ENCODE data around the gene KIRREL3.

The KIRREL3 gene

DNA sequence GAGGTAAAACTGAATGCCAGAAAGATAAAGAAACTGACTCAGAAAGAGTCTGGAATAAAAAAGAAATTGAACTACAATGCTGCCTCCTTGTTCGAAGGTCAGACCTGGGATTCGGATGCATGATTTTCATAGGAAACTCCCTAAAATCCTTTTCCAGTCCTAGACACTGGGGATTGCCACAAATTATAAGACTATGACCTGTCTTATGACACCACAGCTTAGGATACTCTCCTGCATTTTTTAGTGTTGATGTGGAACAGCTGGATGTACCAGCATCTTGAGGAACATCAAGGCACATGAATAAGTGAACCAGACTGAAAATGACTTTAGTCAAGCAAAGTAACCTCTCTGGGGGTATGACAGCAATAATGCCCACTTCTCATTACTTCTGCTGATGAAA is 9.0 kb downstream of the KIRREL3 start:
- no peak overlapping the region for H3K23ac ChIP-seq (ENCODE audit: low read length)

DNA sequence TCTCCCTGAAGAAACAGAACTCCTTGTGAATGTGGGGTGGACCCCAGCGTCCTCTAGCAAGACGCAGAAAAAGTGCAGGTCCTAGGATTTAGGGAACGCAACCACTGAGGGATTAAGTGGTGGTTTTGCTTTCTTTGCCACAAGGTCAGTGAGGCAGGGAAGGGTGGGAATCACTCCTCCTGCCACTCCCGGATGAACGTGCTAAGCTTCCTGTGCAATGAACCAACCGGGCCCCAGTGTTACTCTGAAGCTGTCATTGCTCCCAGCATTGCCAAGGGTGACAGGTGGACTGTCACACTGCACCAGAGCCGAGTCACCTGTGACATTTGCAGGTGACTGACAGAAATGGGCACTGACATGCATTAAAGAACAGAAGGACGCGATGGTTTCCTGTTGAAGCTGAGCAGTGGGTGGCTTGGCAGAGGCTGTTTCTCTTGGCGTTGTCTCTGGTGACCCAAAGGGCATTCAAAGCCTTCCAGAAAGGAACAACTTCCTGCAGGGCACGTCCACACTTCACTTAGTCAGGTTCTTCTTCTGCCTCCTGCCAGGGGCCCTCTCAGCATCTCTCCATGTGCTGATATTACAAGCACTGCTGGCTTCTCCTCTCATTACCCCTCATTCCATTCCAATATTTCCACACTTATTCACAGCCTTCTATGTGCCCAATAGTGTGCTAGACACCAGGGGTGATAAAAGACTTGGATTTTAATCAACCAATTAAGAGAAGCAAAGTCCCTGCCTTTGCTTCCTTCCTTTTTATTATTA is 9.7 kb downstream of the KIRREL3 start:
- H3K36me3 ChIP-seq (ENCODE audit: control insufficient read depth, insufficient read depth, low read length) = no peaks in the 10 kb centered on the region
- no peak for DNase-seq
- H2AK5ac ChIP-seq (ENCODE audit: low read length) = no peak overlapping the region
- H2BK5ac ChIP-seq (ENCODE audit: low read length) = no peak overlapping the region
- no peaks in the 10 kb centered on the region for H3K27me3 ChIP-seq (ENCODE audit: insufficient read depth, low read length, poor library complexity)
- H3K79me1 ChIP-seq (ENCODE audit: low read length) = no peaks in the 10 kb centered on the region
- no peaks in the 10 kb centered on the region for H3K79me2 ChIP-seq (ENCODE audit: control insufficient read depth, insufficient read depth, low read length)
- no CpG with 5 or more reads among the region's 11 CpGs for WGBS (ENCODE audit: extremely low coverage, insufficient coverage, low lambda C conversion rate)
- H3K23ac ChIP-seq (ENCODE audit: low read length) = no peak overlapping the region
- H3K56ac ChIP-seq (ENCODE audit: low read length) = no peak overlapping the region
- H3K9ac ChIP-seq (ENCODE audit: low read length) = no peak overlapping the region
- H3K4ac ChIP-seq (ENCODE audit: low read depth, low read length) = no peak overlapping the region
- H3K4me3 ChIP-seq (ENCODE audit: low read length) = no peak overlapping the region
- H3K18ac ChIP-seq (ENCODE audit: low read length) = no peak overlapping the region
- H3K27ac ChIP-seq (ENCODE audit: low read depth, low read length) = no peak overlapping the region
- no peak overlapping the region for H2BK15ac ChIP-seq (replicated peaks; ENCODE audit: low read depth)
- H3K4me1 ChIP-seq (ENCODE audit: control insufficient read depth, low read depth, low read length) = no peaks in the 10 kb centered on the region
- H4K5ac ChIP-seq (ENCODE audit: low read length) = no peak overlapping the region
- H3K4me2 ChIP-seq (ENCODE audit: low read length) = no peak overlapping the region
- H2BK120ac ChIP-seq (ENCODE audit: low read depth, low read length) = no peak overlapping the region
- no peak overlapping the region for H4K8ac ChIP-seq (ENCODE audit: low read depth, low read length)

More for the DNA sequence above, 9.0 kb downstream of the KIRREL3 start:
- no peak for DNase-seq
- Histone ChIP-seq H4K5ac (ENCODE audit: low read length) (no peak overlapping the region), H3K36me3 (ENCODE audit: control insufficient read depth, insufficient read depth, low read length) (no peaks in the 10 kb centered on the region), H3K4ac (ENCODE audit: low read depth, low read length) (no peak overlapping the region), H3K4me3 (ENCODE audit: low read length) (no peak overlapping the region), H3K79me2 (ENCODE audit: control insufficient read depth, insufficient read depth, low read length) (no peaks in the 10 kb centered on the region), H3K27ac (ENCODE audit: low read depth, low read length) (no peak overlapping the region), H3K56ac (ENCODE audit: low read length) (no peak overlapping the region), H4K8ac (ENCODE audit: low read depth, low read length) (no peak overlapping the region), H3K4me1 (ENCODE audit: control insufficient read depth, low read depth, low read length) (no peaks in the 10 kb centered on the region), H3K4me2 (ENCODE audit: low read length) (no peak overlapping the region), H2BK5ac (ENCODE audit: low read length) (no peak overlapping the region), H3K9ac (ENCODE audit: low read length) (no peak overlapping the region), H2AK5ac (ENCODE audit: low read length) (no peak overlapping the region), H3K18ac (ENCODE audit: low read length) (no peak overlapping the region), H3K27me3 (ENCODE audit: insufficient read depth, low read length, poor library complexity) (no peaks in the 10 kb centered on the region), H2BK15ac (replicated peaks; ENCODE audit: low read depth) (no peak overlapping the region), H2BK120ac (ENCODE audit: low read depth, low read length) (no peak overlapping the region), H3K79me1 (ENCODE audit: low read length) (no peaks in the 10 kb centered on the region)
- WGBS (ENCODE audit: extremely low coverage, insufficient coverage, low lambda C conversion rate) = no CpG with 5 or more reads among the region's 2 CpGs

DNA sequence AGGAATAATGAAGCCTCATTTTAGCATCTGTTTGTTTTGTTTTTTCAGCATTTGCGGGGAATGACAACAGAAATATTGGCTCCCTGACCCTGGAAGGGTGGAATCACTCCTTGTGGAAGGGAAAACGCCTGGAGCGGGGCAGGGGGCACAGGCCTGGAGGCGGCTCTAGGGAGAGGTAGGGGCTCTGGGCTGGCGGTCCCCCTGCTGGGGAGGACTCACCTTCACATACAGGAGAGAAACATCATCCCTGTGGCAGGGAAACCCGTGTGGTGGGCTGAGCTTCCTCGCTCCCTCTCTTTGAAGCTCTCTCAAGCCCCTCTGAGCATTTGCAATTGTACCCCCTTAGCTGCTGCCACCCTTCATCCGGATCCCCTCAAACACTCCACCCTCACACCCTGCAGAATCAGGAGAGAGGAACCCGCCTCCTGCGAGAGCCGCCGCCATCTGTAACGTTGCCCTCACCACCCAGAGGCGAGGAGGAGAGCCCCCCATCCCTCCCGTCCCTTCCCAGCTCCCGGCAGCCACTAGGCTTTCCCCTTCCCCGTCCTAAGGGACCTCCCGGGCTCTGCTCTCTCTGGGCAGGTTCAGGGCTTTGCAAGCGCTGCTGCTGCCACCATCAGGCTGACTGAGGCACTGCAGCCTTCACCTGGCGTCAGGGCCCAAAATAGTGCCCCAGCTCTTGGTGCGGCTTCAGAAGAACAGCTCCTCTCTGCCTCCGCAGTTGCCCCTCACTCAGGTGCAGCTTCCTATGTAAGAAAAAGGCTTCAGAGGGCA is 10.4 kb downstream of the KIRREL3 start:
- no peaks in the 10 kb centered on the region for H3K36me3 ChIP-seq (ENCODE audit: control insufficient read depth, insufficient read depth, low read length)
- H3K79me2 ChIP-seq (ENCODE audit: control insufficient read depth, insufficient read depth, low read length) = no peaks in the 10 kb centered on the region
- no peak overlapping the region for H3K4me3 ChIP-seq (ENCODE audit: low read length)
- H2BK5ac ChIP-seq (ENCODE audit: low read length) = no peak overlapping the region
- H3K56ac ChIP-seq (ENCODE audit: low read length) = peak overlapping the region; percentile 65
- H2BK120ac ChIP-seq (ENCODE audit: low read depth, low read length) = no peak overlapping the region
- no peaks in the 10 kb centered on the region for H3K27me3 ChIP-seq (ENCODE audit: insufficient read depth, low read length, poor library complexity)
- H2AK5ac ChIP-seq (ENCODE audit: low read length) = no peak overlapping the region
- no CpG with 5 or more reads among the region's 22 CpGs for WGBS (ENCODE audit: extremely low coverage, insufficient coverage, low lambda C conversion rate)
- no peak overlapping the region for H2BK15ac ChIP-seq (replicated peaks; ENCODE audit: low read depth)
- DNase-seq = peak; percentile 91
- no peak overlapping the region for H3K4ac ChIP-seq (ENCODE audit: low read depth, low read length)
- no peak overlapping the region for H4K5ac ChIP-seq (ENCODE audit: low read length)
- no peak overlapping the region for H3K27ac ChIP-seq (ENCODE audit: low read depth, low read length)
- H4K8ac ChIP-seq (ENCODE audit: low read depth, low read length) = no peak overlapping the region
- H3K4me2 ChIP-seq (ENCODE audit: low read length) = peak overlapping the region; percentile 40
- no peaks in the 10 kb centered on the region for H3K79me1 ChIP-seq (ENCODE audit: low read length)
- no peaks in the 10 kb centered on the region for H3K4me1 ChIP-seq (ENCODE audit: control insufficient read depth, low read depth, low read length)
- no peak overlapping the region for H3K23ac ChIP-seq (ENCODE audit: low read length)
- H3K9ac ChIP-seq (ENCODE audit: low read length) = peak overlapping the region; percentile 28
- no peak overlapping the region for H3K18ac ChIP-seq (ENCODE audit: low read length)

DNA sequence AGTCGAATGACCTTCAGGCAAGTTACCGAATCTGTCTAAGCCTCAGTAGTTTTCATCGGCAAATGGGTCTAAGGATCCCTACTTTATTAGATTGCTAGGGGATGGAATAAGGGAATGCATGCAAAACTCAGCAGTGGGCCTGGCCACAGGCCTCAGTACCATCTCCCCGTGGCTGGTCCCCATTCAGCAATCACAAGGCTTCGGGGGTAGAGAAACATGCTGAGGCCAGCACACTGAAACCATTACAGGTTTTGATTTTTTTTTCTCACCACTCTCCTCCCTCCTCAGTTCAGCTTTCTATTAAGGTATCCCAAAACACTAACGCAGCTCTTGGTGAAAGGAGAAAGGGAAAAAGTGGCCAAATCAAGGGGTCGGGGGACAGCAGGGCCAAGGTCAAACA is 11.9 kb downstream of the KIRREL3 start:
- no peak overlapping the region for H3K18ac ChIP-seq (ENCODE audit: low read length)
- H4K8ac ChIP-seq (ENCODE audit: low read depth, low read length) = no peak overlapping the region
- H3K27me3 ChIP-seq (ENCODE audit: insufficient read depth, low read length, poor library complexity) = no peaks in the 10 kb centered on the region
- no peak overlapping the region for H2BK5ac ChIP-seq (ENCODE audit: low read length)
- H4K5ac ChIP-seq (ENCODE audit: low read length) = no peak overlapping the region
- no peak overlapping the region for H3K56ac ChIP-seq (ENCODE audit: low read length)
- H3K4ac ChIP-seq (ENCODE audit: low read depth, low read length) = no peak overlapping the region
- DNase-seq = no peak
- H3K79me2 ChIP-seq (ENCODE audit: control insufficient read depth, insufficient read depth, low read length) = no peaks in the 10 kb centered on the region
- H2AK5ac ChIP-seq (ENCODE audit: low read length) = no peak overlapping the region
- H3K4me2 ChIP-seq (ENCODE audit: low read length) = no peak overlapping the region
- H2BK120ac ChIP-seq (ENCODE audit: low read depth, low read length) = no peak overlapping the region
- H3K23ac ChIP-seq (ENCODE audit: low read length) = no peak overlapping the region
- H3K27ac ChIP-seq (ENCODE audit: low read depth, low read length) = no peak overlapping the region
- H3K4me3 ChIP-seq (ENCODE audit: low read length) = no peak overlapping the region
- no peak overlapping the region for H3K9ac ChIP-seq (ENCODE audit: low read length)
- no peak overlapping the region for H2BK15ac ChIP-seq (replicated peaks; ENCODE audit: low read depth)
- no peaks in the 10 kb centered on the region for H3K79me1 ChIP-seq (ENCODE audit: low read length)
- no CpG with 5 or more reads among the region's 7 CpGs for WGBS (ENCODE audit: extremely low coverage, insufficient coverage, low lambda C conversion rate)
- no peaks in the 10 kb centered on the region for H3K36me3 ChIP-seq (ENCODE audit: control insufficient read depth, insufficient read depth, low read length)
- no peaks in the 10 kb centered on the region for H3K4me1 ChIP-seq (ENCODE audit: control insufficient read depth, low read depth, low read length)

DNA sequence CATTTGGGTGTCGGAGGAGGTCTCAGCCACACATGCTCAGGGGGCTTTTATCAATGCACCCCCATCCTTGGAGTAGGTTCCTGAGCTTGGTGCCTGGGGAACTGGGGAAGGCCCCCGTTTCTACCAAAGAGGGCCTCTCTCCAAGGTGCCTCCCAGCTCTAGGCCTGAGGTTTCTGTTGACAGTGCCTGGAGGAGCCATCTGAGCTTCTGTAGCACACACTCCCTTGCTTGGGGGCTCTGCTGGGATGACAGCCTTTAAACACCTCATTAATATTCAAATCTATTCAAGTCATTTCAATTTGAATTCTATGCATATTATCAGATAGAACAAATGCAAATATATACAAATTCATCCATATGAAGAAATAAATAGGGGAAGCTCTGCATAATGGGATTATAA is 18.9 kb downstream of the KIRREL3 start:
- DNase-seq = no peak
- H4K5ac ChIP-seq (ENCODE audit: low read length) = no peak overlapping the region
- no peaks in the 10 kb centered on the region for H3K36me3 ChIP-seq (ENCODE audit: control insufficient read depth, insufficient read depth, low read length)
- H3K9ac ChIP-seq (ENCODE audit: low read length) = no peak overlapping the region
- no peak overlapping the region for H3K18ac ChIP-seq (ENCODE audit: low read length)
- no peak overlapping the region for H3K4me3 ChIP-seq (ENCODE audit: low read length)
- no peaks in the 10 kb centered on the region for H3K79me2 ChIP-seq (ENCODE audit: control insufficient read depth, insufficient read depth, low read length)
- no peak overlapping the region for H3K23ac ChIP-seq (ENCODE audit: low read length)
- no peak overlapping the region for H2BK15ac ChIP-seq (replicated peaks; ENCODE audit: low read depth)
- no peak overlapping the region for H4K8ac ChIP-seq (ENCODE audit: low read depth, low read length)
- no peaks in the 10 kb centered on the region for H3K27me3 ChIP-seq (ENCODE audit: insufficient read depth, low read length, poor library complexity)
- H3K4ac ChIP-seq (ENCODE audit: low read depth, low read length) = no peak overlapping the region
- H3K4me2 ChIP-seq (ENCODE audit: low read length) = no peak overlapping the region
- H2AK5ac ChIP-seq (ENCODE audit: low read length) = no peak overlapping the region
- H3K56ac ChIP-seq (ENCODE audit: low read length) = no peak overlapping the region
- no peak overlapping the region for H2BK120ac ChIP-seq (ENCODE audit: low read depth, low read length)
- no peak overlapping the region for H3K27ac ChIP-seq (ENCODE audit: low read depth, low read length)
- H2BK5ac ChIP-seq (ENCODE audit: low read length) = no peak overlapping the region
- no peaks in the 10 kb centered on the region for H3K79me1 ChIP-seq (ENCODE audit: low read length)
- H3K4me1 ChIP-seq (ENCODE audit: control insufficient read depth, low read depth, low read length) = no peaks in the 10 kb centered on the region
- WGBS (ENCODE audit: extremely low coverage, insufficient coverage, low lambda C conversion rate) = no CpG with 5 or more reads among the region's 2 CpGs
